NCI-H345 treated with DMSO at 0.1 percent for 48 hours (cell line): Measurements from ENCODE around the gene MBNL1.

Experiments
- DNase-seq: peaks from one replicate; lab custom pipeline; 2025; ENCODE audit not compliant: unreplicated experiment; lab: John Stamatoyannopoulos, UW

The MBNL1 gene

GRCh38 chr3:152271501-152272236 is 2.9 kb downstream of the MBNL1 start:
- DNase-seq: no peak

- no peak for DNase-seq
Observed at GRCh38 chr3:152272771-152273242, 4.1 kb downstream of the MBNL1 start.

- no peak for DNase-seq
Observed at GRCh38 chr3:152276681-152277080, 8.0 kb downstream of the MBNL1 start.

- no peak for DNase-seq
Observed at GRCh38 chr3:152277198-152277597, 8.5 kb downstream of the MBNL1 start.

GRCh38 chr3:152278756-152279427 is 10.2 kb downstream of the MBNL1 start:
- no peak for DNase-seq

- no peak for DNase-seq
Observed at GRCh38 chr3:152279479-152279878, 10.8 kb downstream of the MBNL1 start.

GRCh38 chr3:152280539-152280938 is 11.8 kb downstream of the MBNL1 start:
- no peak for DNase-seq

- no peak for DNase-seq
Observed at GRCh38 chr3:152281133-152281713, 12.5 kb downstream of the MBNL1 start.

GRCh38 chr3:152282813-152283212 is 14.1 kb downstream of the MBNL1 start:
- no peak for DNase-seq

- DNase-seq: no peak
Observed at GRCh38 chr3:152283492-152284381, 15.0 kb downstream of the MBNL1 start.

- no peak for DNase-seq
Observed at GRCh38 chr3:152284906-152285305, 16.2 kb downstream of the MBNL1 start.

- no peak for DNase-seq
Observed at GRCh38 chr3:152285509-152285908, 16.8 kb downstream of the MBNL1 start.

- no peak for DNase-seq
Observed at GRCh38 chr3:152287898-152288576, 19.3 kb downstream of the MBNL1 start.

GRCh38 chr3:152288681-152289080 is 20.0 kb downstream of the MBNL1 start:
- no peak for DNase-seq

- no peak for DNase-seq
Observed at GRCh38 chr3:152289708-152290107, 21.0 kb downstream of the MBNL1 start.

GRCh38 chr3:152290374-152290773 is 21.6 kb downstream of the MBNL1 start:
- no peak for DNase-seq

GRCh38 chr3:152291238-152291637 is 22.5 kb downstream of the MBNL1 start:
- no peak for DNase-seq

GRCh38 chr3:152291649-152292066 is 22.9 kb downstream of the MBNL1 start:
- no peak for DNase-seq

GRCh38 chr3:152292366-152292765 is 23.6 kb downstream of the MBNL1 start:
- no peak for DNase-seq

- DNase-seq: no peak
Observed at GRCh38 chr3:152293347-152294006, 24.7 kb downstream of the MBNL1 start.
